Caco-2 (cell line): Measurements from ENCODE around the gene NEAT1. TPM values are rescaled to one million over a fixed set of nuclear protein-coding genes. Genes with fewer than 3 reads are reported as not detected.

Experiments
- BruUV-seq: library from RNA; stranded (reverse); fragments of 400-500 nt; replicated peaks from 2 replicates; lab custom pipeline; 2021; lab: Mats Ljungman, UMichigan
- CTCF ChIA-PET: fragments of 300-600 bp; sonication (Branson Sonifier 250); formaldehyde crosslinking; loops from one replicate; lab custom pipeline; 2022; ENCODE audit warnings: antibody characterized with exemption; lab: Charles Lee
- POLR2A ChIA-PET: fragments of 300-600 bp; sonication (Branson Sonifier 250); formaldehyde crosslinking; loops from one replicate; lab custom pipeline; 2022; ENCODE audit warnings: antibody characterized with exemption; lab: Charles Lee
- DNase-seq, 2 experiments: peaks; one replicate each; pipeline versions ENCODE4 v3.0.0 to v3.0.0-alpha.2; 2020 to 2022
- H3K27me3 ChIP-seq: replicated peaks from 2 replicates; pipeline ENCODE4 v1.6.0; 2011; ENCODE audit warnings: low read length; ENCODE audit not compliant: control insufficient read depth, insufficient read depth
- H3K36me3 ChIP-seq: 2 replicates; pipeline ENCODE4 v1.5.1; 2011; ENCODE audit warnings: low read length; ENCODE audit not compliant: control insufficient read depth, insufficient read depth
- H3K4me1 ChIP-seq: fragments of 250-450 bp; sonication (Bioruptor Pico); 2 replicates; pipeline ENCODE4 v1.5.1; 2020; ENCODE audit warnings: mild to moderate bottlenecking
- H3K4me3 ChIP-seq: 2 replicates; pipeline ENCODE4 v1.5.1; 2011; ENCODE audit warnings: low read depth, mild to moderate bottlenecking, control low read depth, low read length
- H3K9me3 ChIP-seq: fragments of 250-450 bp; sonication (Bioruptor Pico); 2 replicates; pipeline ENCODE4 v1.5.1; 2020; ENCODE audit warnings: mild to moderate bottlenecking, moderate library complexity
- H3K27ac Mint-ChIP-seq: one replicate; pipeline ENCODE4 v1.8.0; 2022; ENCODE audit warnings: mixed read lengths; ENCODE audit not compliant: unreplicated experiment
- H3K27me3 Mint-ChIP-seq: one replicate; pipeline ENCODE4 v1.8.0; 2022; ENCODE audit warnings: mixed read lengths; ENCODE audit not compliant: insufficient read depth, unreplicated experiment
- H3K36me3 Mint-ChIP-seq: one replicate; pipeline ENCODE4 v1.8.0; 2022; ENCODE audit warnings: mild to moderate bottlenecking, mixed read lengths; ENCODE audit not compliant: insufficient read depth, unreplicated experiment
- H3K4me1 Mint-ChIP-seq: one replicate; pipeline ENCODE4 v1.8.0; 2022; ENCODE audit warnings: low read depth, mixed read lengths; ENCODE audit not compliant: unreplicated experiment
- H3K4me3 Mint-ChIP-seq: one replicate; pipeline ENCODE4 v1.8.0; 2022; ENCODE audit warnings: mild to moderate bottlenecking, moderate library complexity, mixed read lengths; ENCODE audit not compliant: unreplicated experiment
- H3K9me3 Mint-ChIP-seq: one replicate; pipeline ENCODE4 v1.8.0; 2022; ENCODE audit warnings: mixed read lengths; ENCODE audit not compliant: unreplicated experiment
- intact Hi-C: fragments of 100-400 bp; cut with micrococcal nuclease; formaldehyde crosslinking; loops from one replicate; pipeline ENCODE4 v1.10.0; 2022; ENCODE audit not compliant: unreplicated experiment
- total RNA-seq: library from RNA; stranded (reverse); gene quantifications from 2 replicates; pipeline ENCODE4 v1.2.3, GENCODE V29; 2022
- TF ChIP-seq, protein P1 (sequence below), 2 experiments: fragments of 200-600 bp in 1 of 2; IDR thresholded peaks; 1 replicate in 1 of 2; 2 replicates in 1 of 2; pipeline versions ENCODE4 v1.5.1 to v1.8.0; 2011 to 2022; ENCODE audit warnings: antibody characterized with exemption in 1 of 2, control low read depth in 1 of 2, inconsistent platforms in 1 of 2, low read depth in 1 of 2, low read length in 1 of 2, mild to moderate bottlenecking in 1 of 2, moderate library complexity in 1 of 2; ENCODE audit not compliant: insufficient read depth in 1 of 2, severe bottlenecking in 1 of 2, unreplicated experiment in 1 of 2

Gene NEAT1
- total RNA-seq, 1 experiment from 2014 or later, result 254 TPM

GRCh38 chr11:65482306-65482850 lies 59.8 kb downstream of the NEAT1 start:
- Histone ChIP-seq H3K27me3 (no peaks in the 10 kb centered on the region), H3K4me1 (peaks cover 58% of the 10 kb centered on the region), H3K9me3 (no peaks in the 10 kb centered on the region), H3K36me3 (no peaks in the 10 kb centered on the region), H3K4me3 (no peak overlapping the region)
- no peak overlapping the region for H3K4me3 Mint-ChIP-seq
- H3K9me3 Mint-ChIP-seq, result no peaks in the 10 kb centered on the region
- TF ChIP-seq, protein P1, sequence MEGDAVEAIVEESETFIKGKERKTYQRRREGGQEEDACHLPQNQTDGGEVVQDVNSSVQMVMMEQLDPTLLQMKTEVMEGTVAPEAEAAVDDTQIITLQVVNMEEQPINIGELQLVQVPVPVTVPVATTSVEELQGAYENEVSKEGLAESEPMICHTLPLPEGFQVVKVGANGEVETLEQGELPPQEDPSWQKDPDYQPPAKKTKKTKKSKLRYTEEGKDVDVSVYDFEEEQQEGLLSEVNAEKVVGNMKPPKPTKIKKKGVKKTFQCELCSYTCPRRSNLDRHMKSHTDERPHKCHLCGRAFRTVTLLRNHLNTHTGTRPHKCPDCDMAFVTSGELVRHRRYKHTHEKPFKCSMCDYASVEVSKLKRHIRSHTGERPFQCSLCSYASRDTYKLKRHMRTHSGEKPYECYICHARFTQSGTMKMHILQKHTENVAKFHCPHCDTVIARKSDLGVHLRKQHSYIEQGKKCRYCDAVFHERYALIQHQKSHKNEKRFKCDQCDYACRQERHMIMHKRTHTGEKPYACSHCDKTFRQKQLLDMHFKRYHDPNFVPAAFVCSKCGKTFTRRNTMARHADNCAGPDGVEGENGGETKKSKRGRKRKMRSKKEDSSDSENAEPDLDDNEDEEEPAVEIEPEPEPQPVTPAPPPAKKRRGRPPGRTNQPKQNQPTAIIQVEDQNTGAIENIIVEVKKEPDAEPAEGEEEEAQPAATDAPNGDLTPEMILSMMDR (IDR thresholded peaks at IDR 0.05; ENCODE audit: insufficient read depth in 1 of 2, low read depth in 1 of 2, low read length in 1 of 2, severe bottlenecking in 1 of 2, unreplicated experiment in 1 of 2), result no peak
- H3K4me1 Mint-ChIP-seq, result peaks cover 28% of the 10 kb centered on the region
- intact Hi-C loops, result no loop called here
- peaks cover 12% of the 10 kb centered on the region for H3K36me3 Mint-ChIP-seq
- DNase-seq, result no peak
- ChIA-PET CTCF (no interaction called here), POLR2A (interaction anchor here (0.7 kb wide), 1 partner anchor 27 kb away, joined by 7 read pairs; no protein-coding TSS in a partner anchor)
- no TSS peak for BruUV-seq
- H3K27ac Mint-ChIP-seq, result peak overlapping the region; percentile 36
- H3K27me3 Mint-ChIP-seq, result no peaks in the 10 kb centered on the region

GRCh38 chr11:65485920-65486219 lies 63.3 kb downstream of the NEAT1 start:
- peaks cover 46% of the 10 kb centered on the region for H3K4me1 Mint-ChIP-seq
- no TSS peak for BruUV-seq
- H3K27ac Mint-ChIP-seq, result peak overlapping the region; percentile 100
- H3K27me3 Mint-ChIP-seq, result no peaks in the 10 kb centered on the region
- H3K36me3 Mint-ChIP-seq, result peaks cover 37% of the 10 kb centered on the region
- no peak overlapping the region for H3K4me3 Mint-ChIP-seq
- POLR2A ChIA-PET, result interaction anchor here (0.6 to 8.1 kb wide), 4 partner anchors 8 to 256 kb away, joined by 3 to 377 read pairs (median 4); partner anchors contain the start of gene MALAT1
- no peaks in the 10 kb centered on the region for H3K36me3 ChIP-seq
- intact Hi-C loops, result no loop called here
- no peaks in the 10 kb centered on the region for H3K9me3 ChIP-seq
- no peaks in the 10 kb centered on the region for H3K27me3 ChIP-seq
- TF ChIP-seq, protein P1 (IDR thresholded peaks at IDR 0.05; ENCODE audit: insufficient read depth in 1 of 2, low read depth in 1 of 2, low read length in 1 of 2, severe bottlenecking in 1 of 2, unreplicated experiment in 1 of 2), result no peak
- H3K4me3 ChIP-seq, result no peak overlapping the region
- peaks cover 60% of the 10 kb centered on the region for H3K4me1 ChIP-seq
- no peak for DNase-seq
- CTCF ChIA-PET, result interaction anchor here (0.8 kb wide), 1 partner anchor 14 kb away, joined by 3 read pairs; no protein-coding TSS in a partner anchor
- no peaks in the 10 kb centered on the region for H3K9me3 Mint-ChIP-seq

- Mint-ChIP-seq H3K4me1 (peaks cover 56% of the 10 kb centered on the region), H3K9me3 (no peaks in the 10 kb centered on the region), H3K36me3 (peaks cover 40% of the 10 kb centered on the region), H3K27me3 (no peaks in the 10 kb centered on the region), H3K27ac (peak overlapping the region; percentile 100), H3K4me3 (no peak overlapping the region)
- Histone ChIP-seq H3K9me3 (no peaks in the 10 kb centered on the region), H3K27me3 (no peaks in the 10 kb centered on the region), H3K4me3 (no peak overlapping the region), H3K4me1 (peaks cover 66% of the 10 kb centered on the region), H3K36me3 (no peaks in the 10 kb centered on the region)
- TF ChIP-seq, protein P1 (IDR thresholded peaks at IDR 0.05; ENCODE audit: insufficient read depth in 1 of 2, low read depth in 1 of 2, low read length in 1 of 2, severe bottlenecking in 1 of 2, unreplicated experiment in 1 of 2), result no peak
- DNase-seq, result no peak
- no TSS peak for BruUV-seq
- intact Hi-C loops, result no loop called here
- CTCF ChIA-PET, result interaction anchor here (0.7 to 5.9 kb wide), 6 partner anchors 8 to 51 kb away, joined by 3 to 71 read pairs (median 3); partner anchors contain the start of gene MALAT1
- POLR2A ChIA-PET, result interaction anchor here (0.5 to 8.1 kb wide), 7 partner anchors 9 to 715 kb away, joined by 3 to 377 read pairs (median 4); partner anchors contain the start of genes MALAT1 and NEAT1
These were observed 64.2 kb downstream of the NEAT1 start for GRCh38 chr11:65486570-65487466.
